GM18498 (cell line): ENCODE measurements around the gene GALNT14.

Experiments
- ATAC-seq: cut with Tn5 transposase; IDR thresholded peaks from one replicate; pipeline ENCODE4 v1.9.1; 2021; ENCODE audit warnings: mild to moderate bottlenecking, moderate library complexity; ENCODE audit not compliant: unreplicated experiment

The GALNT14 gene

DNA sequence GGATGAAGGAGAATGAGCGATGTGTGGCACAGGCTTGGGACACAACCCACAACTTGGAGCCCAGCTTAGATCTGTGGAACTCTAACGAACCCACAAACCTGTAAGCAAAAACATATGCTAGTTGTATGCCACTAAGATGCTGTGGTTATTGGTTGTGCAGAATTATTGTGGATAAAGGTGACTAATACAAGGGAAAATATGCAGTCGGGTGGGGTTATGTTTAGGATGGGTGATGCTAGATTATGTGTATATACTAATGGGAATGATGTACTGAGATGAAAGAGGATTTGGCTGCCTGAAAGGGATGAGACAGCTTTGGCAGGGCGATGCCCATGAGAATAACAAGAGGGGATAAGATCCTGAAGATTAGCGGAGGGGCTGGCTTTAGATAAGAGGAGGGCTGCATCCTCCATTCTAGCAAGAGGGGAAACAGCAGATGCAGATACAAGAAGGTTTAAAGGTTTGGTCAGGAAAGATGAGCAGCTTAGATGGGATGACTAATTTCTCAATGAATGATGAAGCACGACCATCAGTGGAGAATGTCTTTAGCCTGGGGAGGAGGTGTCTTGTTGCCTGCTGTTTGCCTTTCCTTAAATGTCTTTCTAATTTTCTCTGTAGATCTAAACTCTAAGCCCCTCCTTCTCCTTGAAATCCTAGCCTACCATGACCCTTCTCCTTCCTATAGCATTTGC is 49.6 kb downstream of the GALNT14 start:
- no peak for ATAC-seq

DNA sequence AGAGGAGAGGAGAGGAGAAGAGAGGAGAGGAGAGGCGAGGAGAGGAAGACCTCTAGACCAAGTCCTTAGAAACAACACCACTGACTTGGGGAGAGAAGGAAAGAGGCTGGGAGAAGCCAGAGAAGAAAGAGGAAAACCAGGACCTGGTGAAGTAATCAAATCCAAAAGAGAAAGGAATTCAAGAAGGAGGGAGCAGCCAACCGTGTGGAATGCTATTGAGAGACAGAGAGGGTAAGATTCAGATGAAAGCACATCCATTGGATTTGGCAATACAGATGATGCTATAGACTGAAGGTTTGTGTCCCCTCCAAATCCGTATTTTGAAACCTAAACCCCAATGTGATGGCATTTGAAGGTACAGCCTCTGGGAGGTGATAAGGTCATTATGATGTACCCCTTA is 50.7 kb downstream of the GALNT14 start:
- no peak for ATAC-seq

DNA sequence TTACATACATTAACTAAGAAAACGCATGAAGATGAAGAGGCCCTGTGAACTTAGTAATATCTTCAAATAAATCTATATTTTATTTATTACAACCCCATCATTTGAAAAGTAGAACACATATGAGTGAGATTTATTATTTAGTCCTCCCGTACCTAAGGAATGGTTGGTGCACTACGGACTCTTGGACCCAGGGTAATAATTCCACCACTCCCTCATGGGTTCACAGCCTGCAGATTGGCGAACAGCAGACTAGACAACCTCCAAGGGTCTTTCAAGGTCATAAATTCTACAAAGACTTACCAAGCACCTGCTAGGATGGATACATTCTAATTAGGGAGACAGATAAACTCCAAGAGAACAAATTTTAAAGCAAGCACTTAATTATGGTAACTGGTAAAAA is 51.6 kb downstream of the GALNT14 start:
- ATAC-seq, result no peak

DNA sequence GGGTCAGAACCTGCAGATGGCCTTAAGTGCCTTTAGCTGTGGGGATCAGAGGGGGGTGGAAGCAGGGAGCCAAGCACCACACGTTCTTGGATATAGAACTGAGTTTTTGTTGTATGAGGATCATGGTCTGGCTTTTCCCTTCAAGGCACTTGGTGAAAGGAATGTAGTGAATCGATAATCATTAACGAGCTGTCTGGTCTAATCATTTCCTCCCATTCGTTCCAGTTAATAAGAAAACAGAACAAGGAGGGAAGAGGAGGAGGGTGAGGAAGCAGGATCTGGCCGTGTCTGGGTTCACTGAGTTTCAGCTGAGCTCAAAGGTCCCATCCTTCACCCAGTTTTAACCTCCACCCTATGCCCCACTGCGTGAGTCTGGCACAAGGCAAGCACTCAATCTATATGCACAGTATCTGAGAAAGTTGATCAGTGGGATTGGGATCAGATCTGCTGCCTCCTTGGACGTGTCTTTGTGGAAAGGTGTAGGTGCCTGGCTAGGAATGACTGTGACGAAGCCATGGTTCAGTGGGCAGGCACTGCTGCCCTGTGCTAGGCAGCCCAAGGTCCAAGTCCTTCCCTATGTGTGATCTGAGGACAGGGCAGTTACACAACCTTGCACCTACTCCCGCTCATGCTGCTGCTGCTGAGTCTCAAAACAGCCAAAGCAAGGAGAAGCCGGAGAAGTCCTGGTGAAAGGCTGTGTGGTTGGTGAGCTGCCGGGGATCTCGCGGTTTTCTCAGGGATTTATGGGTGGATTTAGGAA is 54.8 kb downstream of the GALNT14 start:
- ATAC-seq, result no peak

DNA sequence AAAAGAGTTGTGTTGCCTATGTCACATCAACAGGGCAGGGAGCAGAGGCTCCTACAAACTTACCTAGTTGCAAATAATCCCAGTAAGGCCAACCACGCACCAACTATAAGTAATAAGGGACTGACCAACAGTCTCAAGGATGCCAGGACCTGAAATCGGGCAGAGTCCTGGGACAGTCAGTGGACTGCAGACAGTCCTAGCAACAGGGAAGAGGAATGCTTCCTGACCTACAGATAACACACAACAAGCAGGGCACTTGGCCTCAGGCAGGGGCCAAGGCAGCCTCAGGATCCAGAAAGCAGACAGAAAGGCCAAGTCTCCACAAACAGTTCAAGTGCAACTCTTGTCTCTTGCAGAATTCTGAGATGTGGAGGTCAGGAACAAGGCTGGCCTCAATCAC is 56.2 kb downstream of the GALNT14 start:
- ATAC-seq, result no peak

DNA sequence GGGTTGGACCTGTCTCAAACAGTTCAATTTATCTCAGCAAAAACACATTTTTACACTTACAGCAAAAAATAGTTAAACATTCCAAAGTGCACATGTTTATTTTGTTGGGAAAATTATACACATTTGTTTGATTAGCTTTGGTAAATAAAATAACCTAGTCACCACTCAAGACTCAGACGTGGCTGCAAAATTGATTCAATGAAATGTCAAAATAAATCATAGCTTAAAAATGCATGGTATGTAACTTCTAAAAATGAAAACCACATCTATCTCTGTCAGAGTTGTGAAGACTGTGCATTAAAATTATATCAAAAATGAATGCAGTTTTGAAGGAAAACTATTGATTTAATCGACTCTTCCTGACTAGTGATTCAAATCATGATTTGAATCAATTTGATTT is 56.7 kb downstream of the GALNT14 start:
- ATAC-seq, result no peak

DNA sequence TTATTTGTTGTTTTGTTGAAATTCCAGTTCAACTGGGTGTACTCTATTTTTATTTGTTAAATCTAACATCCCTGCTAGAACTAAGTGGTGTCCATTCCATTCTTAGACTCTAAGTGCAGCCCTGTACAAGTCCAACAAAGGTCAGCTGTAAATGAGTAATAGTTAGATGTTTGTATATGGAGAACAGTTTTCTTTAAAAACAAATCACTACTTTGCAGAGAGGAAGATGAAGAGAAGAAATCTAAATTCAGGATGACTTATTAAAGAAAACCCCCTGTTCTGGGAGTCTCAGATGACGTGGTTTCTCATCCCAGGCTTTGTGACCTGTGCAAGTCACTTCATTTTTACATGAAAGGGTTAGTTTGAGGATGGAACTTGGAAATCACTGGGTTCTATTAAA is 57.9 kb downstream of the GALNT14 start:
- ATAC-seq, result no peak

DNA sequence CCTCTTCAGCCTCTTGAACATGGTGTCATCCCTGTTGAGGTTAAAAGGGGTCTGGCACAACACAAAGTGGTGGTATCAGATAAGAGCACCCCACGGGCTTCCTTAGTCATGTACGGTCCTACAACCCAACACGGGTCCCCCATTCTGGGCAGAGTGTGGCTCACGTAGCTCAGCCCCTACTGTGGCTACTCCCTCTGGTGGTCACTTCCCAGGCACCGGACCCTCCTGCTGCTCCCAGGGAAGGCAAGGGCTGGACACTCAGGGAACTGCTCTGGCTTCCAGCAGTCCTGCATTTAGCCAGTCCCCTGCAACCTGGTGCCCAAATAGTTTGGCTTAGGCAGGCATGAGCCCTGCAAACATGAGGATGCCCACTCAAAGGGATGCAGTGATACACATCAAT is 58.6 kb downstream of the GALNT14 start:
- ATAC-seq, result no peak

DNA sequence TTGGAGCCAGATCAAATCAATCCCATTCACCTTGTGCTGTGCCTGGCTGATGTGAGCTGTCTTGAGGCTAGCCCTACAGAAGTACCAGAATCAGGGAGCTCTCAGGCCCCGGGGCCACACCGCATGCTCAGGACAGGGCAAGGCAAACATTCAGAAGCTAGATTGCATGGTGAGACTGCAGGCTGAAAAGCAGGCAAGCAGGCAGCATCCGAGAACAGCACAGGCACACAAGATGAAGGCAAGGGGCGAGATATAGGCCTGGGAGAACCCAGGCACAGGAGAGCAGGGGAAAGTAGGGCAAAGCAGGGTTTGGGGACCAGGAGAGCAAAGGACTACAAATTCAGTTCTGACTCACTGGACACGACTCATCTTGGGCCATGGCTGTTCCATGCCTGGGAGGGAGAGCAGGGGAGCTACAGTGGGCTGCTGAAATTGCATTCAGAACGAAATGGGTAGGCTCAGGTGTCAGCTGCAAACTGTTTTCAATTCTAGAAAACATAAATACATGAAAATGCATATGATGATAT is 59.6 kb downstream of the GALNT14 start:
- no peak for ATAC-seq

DNA sequence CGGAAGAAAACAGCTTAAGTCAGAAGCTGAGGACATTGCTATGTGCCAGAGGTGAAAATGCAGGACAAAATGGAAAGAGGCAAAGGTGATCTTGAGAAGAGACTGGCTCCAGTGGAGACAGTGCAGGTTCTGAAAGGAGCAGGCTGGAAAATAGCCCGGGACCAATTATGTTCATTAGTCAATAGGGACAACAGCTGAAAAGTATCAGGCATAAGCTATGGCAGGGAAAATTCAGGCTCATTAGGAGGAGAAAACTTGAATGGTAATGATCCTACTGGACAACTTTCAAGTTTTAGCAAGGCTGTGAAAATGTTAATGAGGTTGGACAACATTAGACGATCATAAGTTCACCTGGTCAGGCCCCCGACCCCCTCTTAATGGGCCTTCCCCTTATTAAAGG is 60.2 kb downstream of the GALNT14 start:
- ATAC-seq, result no peak

DNA sequence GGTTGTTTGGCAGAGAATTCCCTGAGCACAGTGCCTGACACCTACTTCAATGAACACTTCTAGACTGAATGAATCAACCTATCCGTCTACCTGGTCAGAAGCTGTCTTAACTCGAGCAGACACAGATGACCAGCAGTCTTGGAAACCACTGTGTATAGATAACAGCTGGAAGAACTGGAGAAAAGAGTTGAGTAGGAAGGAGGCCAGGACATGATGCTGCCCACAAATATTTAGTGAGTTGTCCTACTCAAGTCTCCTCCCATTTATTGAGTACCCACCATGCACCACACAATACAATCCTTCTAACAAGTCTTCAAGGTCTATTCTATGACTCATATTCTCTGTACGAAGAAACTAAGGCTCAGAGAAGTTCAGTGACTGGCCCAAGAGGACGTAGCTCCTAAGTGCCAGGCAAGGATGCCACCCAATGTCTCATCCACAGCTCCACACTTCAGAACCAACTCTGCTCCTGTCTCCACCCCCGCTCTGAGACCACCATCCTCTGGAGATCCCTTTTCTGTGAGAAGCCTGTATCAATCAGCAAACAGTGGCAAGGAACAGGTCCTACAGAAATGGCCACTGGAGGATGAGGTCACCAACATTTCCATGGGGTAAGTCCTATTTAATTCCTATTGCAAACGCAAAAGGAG is 62.2 kb downstream of the GALNT14 start:
- ATAC-seq, result no peak

DNA sequence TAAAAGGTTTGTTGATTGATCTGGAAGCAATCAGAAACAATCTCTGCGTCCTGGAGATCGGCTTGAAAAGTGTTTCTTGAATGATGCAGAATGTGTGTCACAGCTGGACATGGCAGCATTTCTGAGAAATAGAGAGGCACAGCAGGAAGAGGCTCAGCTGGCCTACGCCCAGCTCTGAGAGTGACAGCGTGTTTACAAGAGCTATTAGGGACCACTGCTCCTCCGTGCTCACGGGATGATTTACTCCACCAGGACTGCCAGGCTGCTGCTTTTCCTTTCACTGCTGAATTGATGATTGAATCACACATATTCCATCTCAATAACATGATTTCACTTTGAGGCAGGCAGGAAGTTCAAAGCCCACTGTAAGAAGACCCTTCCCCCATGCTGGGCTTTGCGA is 62.8 kb downstream of the GALNT14 start:
- no peak for ATAC-seq

DNA sequence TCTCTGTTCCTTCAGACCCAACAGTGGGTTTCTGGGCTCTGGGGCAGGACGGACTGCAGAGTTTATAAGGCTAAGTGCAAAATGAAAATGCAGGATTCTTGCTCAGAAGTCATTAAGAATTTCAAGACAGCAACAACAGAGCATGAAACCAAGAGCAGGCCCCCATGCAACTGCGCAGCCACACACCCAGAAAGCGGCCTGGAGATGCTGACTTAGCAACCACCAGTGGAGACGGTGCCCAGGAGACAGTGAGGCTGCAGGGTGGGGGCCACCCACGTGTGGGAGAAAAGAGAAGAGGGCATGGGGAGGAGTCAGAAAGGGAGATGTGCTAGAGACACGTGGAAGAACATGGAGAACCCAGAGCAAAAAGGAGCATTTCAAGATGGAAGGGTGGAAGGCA is 66.5 kb downstream of the GALNT14 start:
- ATAC-seq, result no peak

DNA sequence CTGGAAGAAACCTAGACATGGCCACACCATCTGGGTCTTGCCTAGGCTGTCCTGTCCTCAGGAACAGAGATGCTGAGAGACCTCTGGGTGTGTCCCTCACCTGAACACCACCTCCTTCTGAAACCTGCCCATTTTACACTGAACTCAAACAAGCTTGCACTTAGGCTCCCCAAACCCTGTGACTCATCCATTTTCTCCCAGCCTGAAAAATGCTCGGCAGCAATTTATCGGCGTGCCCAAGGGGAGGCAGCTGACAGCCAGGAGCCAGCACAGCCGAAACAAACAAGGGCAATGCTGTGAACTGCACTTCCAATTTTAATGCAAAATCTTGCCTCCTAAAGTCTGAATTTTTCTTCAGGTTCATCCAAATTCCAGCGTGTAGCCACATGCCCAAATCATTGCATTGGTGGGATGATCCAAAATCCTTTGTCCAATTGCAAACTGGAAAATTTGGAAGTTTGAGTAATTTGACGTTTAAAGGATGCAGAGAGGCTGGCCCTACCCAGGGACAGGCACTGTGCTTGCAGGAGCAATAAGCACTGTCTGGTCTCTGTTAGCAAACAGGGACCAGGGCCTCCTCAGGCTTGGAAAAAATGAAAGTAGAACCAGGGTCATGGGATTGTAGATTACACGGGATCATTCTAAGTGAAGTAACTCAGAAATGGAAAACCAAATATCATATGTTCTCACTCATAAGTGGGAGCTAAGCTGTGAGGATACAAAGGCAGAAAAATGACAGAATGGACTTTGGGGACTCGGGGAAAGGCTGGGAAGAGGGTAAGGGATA is 67.7 kb downstream of the GALNT14 start:
- ATAC-seq, result no peak

DNA sequence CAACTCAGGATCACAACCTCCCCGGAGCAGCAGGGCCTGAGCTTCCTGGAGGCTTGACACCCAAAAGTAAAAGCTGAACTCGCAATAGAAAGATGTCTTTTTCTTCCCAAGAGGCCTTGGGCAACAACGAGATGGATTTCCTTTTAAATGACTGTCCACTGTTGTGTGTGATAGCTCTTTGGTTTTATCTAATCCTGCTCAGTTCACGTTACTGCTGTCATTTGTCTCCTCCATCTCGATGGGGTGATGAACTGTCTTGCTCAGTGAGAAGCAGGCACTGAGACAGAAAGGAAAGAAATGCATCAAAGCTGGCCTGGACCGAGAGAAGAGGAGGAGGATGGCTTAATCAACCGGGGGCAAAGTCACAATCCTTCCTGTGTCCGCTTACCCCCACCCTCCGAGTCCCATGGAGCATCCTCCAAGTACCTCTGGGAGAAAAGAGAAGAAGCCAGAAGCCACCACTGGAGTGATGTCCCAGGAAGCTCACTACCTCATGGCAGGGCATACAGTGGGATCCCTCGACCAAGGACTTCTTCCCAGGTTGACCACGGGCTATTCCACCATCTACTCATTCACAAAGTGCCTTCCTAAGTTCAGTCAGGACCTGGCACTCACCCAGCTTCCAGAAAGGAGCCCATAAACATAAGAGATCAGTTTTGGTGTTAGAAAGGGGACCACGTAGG is 68.5 kb downstream of the GALNT14 start:
- no peak for ATAC-seq

DNA sequence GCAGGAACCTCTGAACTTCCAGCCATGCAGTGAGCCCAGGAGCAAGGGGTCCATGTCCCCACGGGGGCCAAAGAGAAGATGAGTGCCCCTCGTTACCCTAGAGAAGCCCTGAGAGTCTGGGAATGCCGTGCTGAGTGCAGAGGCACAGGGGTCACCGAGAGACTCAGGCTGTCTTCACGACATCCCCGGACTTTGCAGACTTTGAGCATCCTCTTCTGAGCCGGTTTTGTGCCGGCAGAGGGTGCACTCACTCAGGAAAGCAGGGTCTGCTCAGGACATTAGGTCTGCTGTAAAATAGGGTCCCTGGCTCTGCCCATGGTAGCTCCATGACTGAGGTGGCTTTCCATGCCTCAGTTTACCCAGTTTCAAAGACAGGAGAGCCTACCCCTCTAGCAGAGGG is 71.0 kb downstream of the GALNT14 start:
- ATAC-seq, result no peak

DNA sequence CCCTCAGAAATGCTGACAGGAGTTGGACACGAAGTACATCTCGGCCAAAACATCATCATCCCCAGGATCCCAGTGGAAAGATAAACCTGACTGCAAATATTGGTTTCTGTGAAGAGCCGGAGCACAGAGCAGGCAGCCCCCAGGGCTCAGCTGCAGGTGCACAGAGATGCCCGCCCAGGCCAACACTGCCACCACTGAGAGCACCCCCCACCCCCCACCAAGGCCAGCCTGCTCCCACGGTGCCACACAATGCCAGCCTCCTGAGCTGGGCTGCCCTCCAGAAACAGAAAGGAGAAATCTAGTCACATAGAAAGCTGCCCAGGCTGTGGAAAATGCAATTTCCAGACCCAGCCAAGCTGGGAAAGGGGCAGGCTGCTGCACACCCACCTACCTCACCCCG is 71.7 kb downstream of the GALNT14 start:
- ATAC-seq, result no peak

DNA sequence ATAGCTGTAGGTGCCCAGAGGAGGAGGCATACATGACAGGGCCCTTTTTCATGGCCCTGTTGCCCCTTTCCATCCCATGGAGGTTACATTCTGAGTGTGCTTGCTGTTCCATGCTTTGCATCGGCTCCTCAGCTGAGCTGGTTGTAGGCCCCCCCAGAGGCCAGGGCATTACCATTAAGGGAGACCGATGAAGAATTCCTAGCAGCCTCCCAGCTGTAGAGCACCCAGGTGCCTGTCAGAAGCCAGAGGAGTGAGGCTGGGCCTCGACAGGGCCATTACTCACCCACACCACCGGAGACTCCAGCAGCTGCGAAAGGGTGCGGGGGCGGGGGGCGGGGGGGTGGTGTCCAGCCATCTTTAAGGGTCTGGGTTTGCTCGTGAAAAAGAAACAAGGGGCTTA is 72.2 kb downstream of the GALNT14 start:
- no peak for ATAC-seq

DNA sequence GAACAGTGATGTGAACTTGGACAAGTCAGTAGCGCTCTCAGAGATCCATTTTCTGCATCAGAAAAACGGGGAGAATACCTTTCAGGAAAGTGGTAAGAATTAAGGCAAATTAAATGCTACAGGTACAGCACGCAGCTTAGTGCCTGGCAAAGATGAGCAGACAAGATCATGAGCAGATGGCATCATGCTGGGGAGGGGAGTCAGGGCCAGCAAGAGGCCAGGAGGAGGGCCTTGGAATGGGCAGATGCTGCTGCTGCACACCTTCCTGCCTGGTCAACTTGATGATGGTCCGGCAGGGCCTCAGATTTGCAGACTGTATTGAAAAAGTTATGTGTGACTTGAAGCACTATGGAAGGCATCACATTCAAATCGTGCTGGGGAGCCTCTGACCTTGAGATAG is 72.9 kb downstream of the GALNT14 start:
- no peak for ATAC-seq

DNA sequence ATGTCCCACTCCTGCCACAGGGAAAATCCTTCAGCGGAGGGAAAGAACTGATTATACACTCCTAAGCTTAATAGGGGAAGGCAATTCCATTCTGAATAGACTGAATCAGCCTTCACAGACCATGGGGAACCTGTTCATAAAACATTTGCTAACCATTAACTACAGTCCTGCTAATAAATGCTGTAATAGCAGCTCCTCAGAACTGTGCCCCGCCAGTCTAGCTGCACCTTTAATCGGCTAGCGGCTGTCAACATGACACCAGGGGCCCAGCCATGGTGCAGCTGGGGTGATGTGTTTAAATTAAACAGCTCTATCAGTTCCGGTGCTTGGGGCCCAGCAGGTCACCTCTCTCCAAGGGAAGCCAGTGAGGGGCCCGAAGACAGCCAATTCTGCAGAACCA is 77.8 kb downstream of the GALNT14 start:
- no peak for ATAC-seq
